Measurements from ENCODE around the gene GABRD.

GABRD gene

GRCh38 chr1:2038229-2038628 lies 19.1 kb downstream of the GABRD start:
- H3K27me3 ChIP-seq (replicated peaks; ENCODE audit: control insufficient read depth, insufficient read depth, low read length, poor library complexity, severe bottlenecking) = no peaks in the 10 kb centered on the region
- no peaks in the 10 kb centered on the region for H3K4me1 ChIP-seq (ENCODE audit: control insufficient read depth, insufficient read depth, low read length, poor library complexity, severe bottlenecking)
- H3K9me3 ChIP-seq (ENCODE audit: control insufficient read depth, low read length) = no peaks in the 10 kb centered on the region
- H3K36me3 ChIP-seq (ENCODE audit: control insufficient read depth, insufficient read depth, low read length) = no peaks in the 10 kb centered on the region
- H3K27ac ChIP-seq (ENCODE audit: insufficient read depth, low read length, poor library complexity, severe bottlenecking) = no peak overlapping the region
- H3K4me3 ChIP-seq (ENCODE audit: insufficient read depth, low read depth, low read length, poor library complexity, severe bottlenecking) = no peak overlapping the region
- DNase-seq = no peak

GRCh38 chr1:2039251-2039650 lies 20.1 kb downstream of the GABRD start:
- no peaks in the 10 kb centered on the region for H3K9me3 ChIP-seq (ENCODE audit: control insufficient read depth, low read length)
- no peaks in the 10 kb centered on the region for H3K36me3 ChIP-seq (ENCODE audit: control insufficient read depth, insufficient read depth, low read length)
- H3K27ac ChIP-seq (ENCODE audit: insufficient read depth, low read length, poor library complexity, severe bottlenecking) = no peak overlapping the region
- H3K27me3 ChIP-seq (replicated peaks; ENCODE audit: control insufficient read depth, insufficient read depth, low read length, poor library complexity, severe bottlenecking) = no peaks in the 10 kb centered on the region
- H3K4me1 ChIP-seq (ENCODE audit: control insufficient read depth, insufficient read depth, low read length, poor library complexity, severe bottlenecking) = no peaks in the 10 kb centered on the region
- no peak overlapping the region for H3K4me3 ChIP-seq (ENCODE audit: insufficient read depth, low read depth, low read length, poor library complexity, severe bottlenecking)
- no peak for DNase-seq

- Histone ChIP-seq H3K27me3 (replicated peaks; ENCODE audit: control insufficient read depth, insufficient read depth, low read length, poor library complexity, severe bottlenecking) (no peaks in the 10 kb centered on the region), H3K36me3 (ENCODE audit: control insufficient read depth, insufficient read depth, low read length) (no peaks in the 10 kb centered on the region), H3K4me3 (ENCODE audit: insufficient read depth, low read depth, low read length, poor library complexity, severe bottlenecking) (no peak overlapping the region), H3K4me1 (ENCODE audit: control insufficient read depth, insufficient read depth, low read length, poor library complexity, severe bottlenecking) (peaks cover 6% of the 10 kb centered on the region), H3K27ac (ENCODE audit: insufficient read depth, low read length, poor library complexity, severe bottlenecking) (no peak overlapping the region), H3K9me3 (ENCODE audit: control insufficient read depth, low read length) (no peaks in the 10 kb centered on the region)
- no peak for DNase-seq
Measured at GRCh38 chr1:2041305-2041704, 22.2 kb downstream of the GABRD start.

GRCh38 chr1:2041887-2042286 lies 22.7 kb downstream of the GABRD start:
- DNase-seq = no peak
- Histone ChIP-seq H3K9me3 (ENCODE audit: control insufficient read depth, low read length) (no peaks in the 10 kb centered on the region), H3K4me3 (ENCODE audit: insufficient read depth, low read depth, low read length, poor library complexity, severe bottlenecking) (no peak overlapping the region), H3K27ac (ENCODE audit: insufficient read depth, low read length, poor library complexity, severe bottlenecking) (no peak overlapping the region), H3K4me1 (ENCODE audit: control insufficient read depth, insufficient read depth, low read length, poor library complexity, severe bottlenecking) (peaks cover 6% of the 10 kb centered on the region), H3K27me3 (replicated peaks; ENCODE audit: control insufficient read depth, insufficient read depth, low read length, poor library complexity, severe bottlenecking) (no peaks in the 10 kb centered on the region), H3K36me3 (ENCODE audit: control insufficient read depth, insufficient read depth, low read length) (no peaks in the 10 kb centered on the region)

- Histone ChIP-seq H3K27me3 (replicated peaks; ENCODE audit: control insufficient read depth, insufficient read depth, low read length, poor library complexity, severe bottlenecking) (no peaks in the 10 kb centered on the region), H3K9me3 (ENCODE audit: control insufficient read depth, low read length) (no peaks in the 10 kb centered on the region)
Measured at GRCh38 chr1:2042830-2043773, 24.0 kb downstream of the GABRD start.

GRCh38 chr1:2043886-2044285 lies 24.7 kb downstream of the GABRD start:
- H3K27me3 ChIP-seq (replicated peaks; ENCODE audit: control insufficient read depth, insufficient read depth, low read length, poor library complexity, severe bottlenecking) = no peaks in the 10 kb centered on the region
- peaks cover 6% of the 10 kb centered on the region for H3K4me1 ChIP-seq (ENCODE audit: control insufficient read depth, insufficient read depth, low read length, poor library complexity, severe bottlenecking)
- no peaks in the 10 kb centered on the region for H3K9me3 ChIP-seq (ENCODE audit: control insufficient read depth, low read length)
- H3K36me3 ChIP-seq (ENCODE audit: control insufficient read depth, insufficient read depth, low read length) = no peaks in the 10 kb centered on the region
- H3K27ac ChIP-seq (ENCODE audit: insufficient read depth, low read length, poor library complexity, severe bottlenecking) = no peak overlapping the region
- no peak for DNase-seq
- H3K4me3 ChIP-seq (ENCODE audit: insufficient read depth, low read depth, low read length, poor library complexity, severe bottlenecking) = no peak overlapping the region

More at GRCh38 chr1:2042830-2043773, 24.0 kb downstream of the GABRD start:
- H3K4me1 ChIP-seq (ENCODE audit: control insufficient read depth, insufficient read depth, low read length, poor library complexity, severe bottlenecking) = peaks cover 6% of the 10 kb centered on the region
- H3K36me3 ChIP-seq (ENCODE audit: control insufficient read depth, insufficient read depth, low read length) = no peaks in the 10 kb centered on the region
- no peak overlapping the region for H3K4me3 ChIP-seq (ENCODE audit: insufficient read depth, low read depth, low read length, poor library complexity, severe bottlenecking)
- no peak for DNase-seq
- no peak overlapping the region for H3K27ac ChIP-seq (ENCODE audit: insufficient read depth, low read length, poor library complexity, severe bottlenecking)

GRCh38 chr1:2044510-2045319 lies 25.6 kb downstream of the GABRD start:
- peaks cover 13% of the 10 kb centered on the region for H3K4me1 ChIP-seq (ENCODE audit: control insufficient read depth, insufficient read depth, low read length, poor library complexity, severe bottlenecking)
- H3K9me3 ChIP-seq (ENCODE audit: control insufficient read depth, low read length) = no peaks in the 10 kb centered on the region
- H3K27ac ChIP-seq (ENCODE audit: insufficient read depth, low read length, poor library complexity, severe bottlenecking) = no peak overlapping the region
- H3K4me3 ChIP-seq (ENCODE audit: insufficient read depth, low read depth, low read length, poor library complexity, severe bottlenecking) = peak overlapping the region; percentile 25
- peak; percentile 67 to 72 (median 68) for DNase-seq
- H3K27me3 ChIP-seq (replicated peaks; ENCODE audit: control insufficient read depth, insufficient read depth, low read length, poor library complexity, severe bottlenecking) = no peaks in the 10 kb centered on the region
- no peaks in the 10 kb centered on the region for H3K36me3 ChIP-seq (ENCODE audit: control insufficient read depth, insufficient read depth, low read length)

GRCh38 chr1:2045468-2046173 lies 26.5 kb downstream of the GABRD start:
- H3K4me3 ChIP-seq (ENCODE audit: insufficient read depth, low read depth, low read length, poor library complexity, severe bottlenecking) = no peak overlapping the region
- H3K27me3 ChIP-seq (replicated peaks; ENCODE audit: control insufficient read depth, insufficient read depth, low read length, poor library complexity, severe bottlenecking) = no peaks in the 10 kb centered on the region

GRCh38 chr1:2046174-2046917 lies 27.2 kb downstream of the GABRD start:
- Histone ChIP-seq H3K9me3 (ENCODE audit: control insufficient read depth, low read length) (no peaks in the 10 kb centered on the region), H3K27ac (ENCODE audit: insufficient read depth, low read length, poor library complexity, severe bottlenecking) (no peak overlapping the region), H3K4me3 (ENCODE audit: insufficient read depth, low read depth, low read length, poor library complexity, severe bottlenecking) (no peak overlapping the region), H3K27me3 (replicated peaks; ENCODE audit: control insufficient read depth, insufficient read depth, low read length, poor library complexity, severe bottlenecking) (no peaks in the 10 kb centered on the region), H3K4me1 (ENCODE audit: control insufficient read depth, insufficient read depth, low read length, poor library complexity, severe bottlenecking) (peaks cover 22% of the 10 kb centered on the region), H3K36me3 (ENCODE audit: control insufficient read depth, insufficient read depth, low read length) (no peaks in the 10 kb centered on the region)
- peak in 1 of 3 donors; percentile 32 for DNase-seq

More at GRCh38 chr1:2045468-2046173, 26.5 kb downstream of the GABRD start:
- Histone ChIP-seq H3K27ac (ENCODE audit: insufficient read depth, low read length, poor library complexity, severe bottlenecking) (no peak overlapping the region), H3K9me3 (ENCODE audit: control insufficient read depth, low read length) (no peaks in the 10 kb centered on the region), H3K36me3 (ENCODE audit: control insufficient read depth, insufficient read depth, low read length) (no peaks in the 10 kb centered on the region), H3K4me1 (ENCODE audit: control insufficient read depth, insufficient read depth, low read length, poor library complexity, severe bottlenecking) (peaks cover 15% of the 10 kb centered on the region)
- DNase-seq = no peak

All from effector memory CD4-positive, alpha-beta T cell (primary cell).